GM20000 (cell line): ENCODE data around the gene KCND3.

ENCODE experiments used
- DNase-seq: peaks from one replicate; pipeline ENCODE4 v3.0.0; 2012; ENCODE audit warnings: low spot score
- CTCF ChIP-seq: IDR thresholded peaks from 2 replicates; pipeline ENCODE4 v1.5.1; 2012; ENCODE audit warnings: mild to moderate bottlenecking, control low read depth; ENCODE audit errors: extremely low read depth, missing control alignments

The KCND3 gene

GRCh38 chr1:111836111-111836510 is 153.4 kb downstream of the KCND3 start:
- DNase-seq = no peak
- no peak for TF ChIP-seq CTCF

- no peak for TF ChIP-seq CTCF
These were observed 154.0 kb downstream of the KCND3 start for GRCh38 chr1:111835514-111835913.

GRCh38 chr1:111834956-111835355 is 154.5 kb downstream of the KCND3 start:
- no peak for DNase-seq
- TF ChIP-seq CTCF = no peak

More at GRCh38 chr1:111835514-111835913, 154.0 kb downstream of the KCND3 start:
- DNase-seq = no peak

- TF ChIP-seq CTCF = no peak
- DNase-seq = no peak
These were observed 156.1 kb downstream of the KCND3 start for GRCh38 chr1:111833334-111833733.

- no peak for DNase-seq
These were observed 156.8 kb downstream of the KCND3 start for GRCh38 chr1:111832521-111833155.

GRCh38 chr1:111831153-111831552 is 158.3 kb downstream of the KCND3 start:
- TF ChIP-seq CTCF = no peak
- DNase-seq = no peak

More at GRCh38 chr1:111832521-111833155, 156.8 kb downstream of the KCND3 start:
- TF ChIP-seq CTCF = no peak

- DNase-seq = no peak
- no peak for TF ChIP-seq CTCF
These were observed 161.5 kb downstream of the KCND3 start for GRCh38 chr1:111827946-111828345.
